NCI-H2029 (cell line): ENCODE results near the gene FAM222A.

Source experiments
- DNase-seq: peaks from one replicate; lab custom pipeline; 2025; lab: John Stamatoyannopoulos, UW

The FAM222A gene

DNA sequence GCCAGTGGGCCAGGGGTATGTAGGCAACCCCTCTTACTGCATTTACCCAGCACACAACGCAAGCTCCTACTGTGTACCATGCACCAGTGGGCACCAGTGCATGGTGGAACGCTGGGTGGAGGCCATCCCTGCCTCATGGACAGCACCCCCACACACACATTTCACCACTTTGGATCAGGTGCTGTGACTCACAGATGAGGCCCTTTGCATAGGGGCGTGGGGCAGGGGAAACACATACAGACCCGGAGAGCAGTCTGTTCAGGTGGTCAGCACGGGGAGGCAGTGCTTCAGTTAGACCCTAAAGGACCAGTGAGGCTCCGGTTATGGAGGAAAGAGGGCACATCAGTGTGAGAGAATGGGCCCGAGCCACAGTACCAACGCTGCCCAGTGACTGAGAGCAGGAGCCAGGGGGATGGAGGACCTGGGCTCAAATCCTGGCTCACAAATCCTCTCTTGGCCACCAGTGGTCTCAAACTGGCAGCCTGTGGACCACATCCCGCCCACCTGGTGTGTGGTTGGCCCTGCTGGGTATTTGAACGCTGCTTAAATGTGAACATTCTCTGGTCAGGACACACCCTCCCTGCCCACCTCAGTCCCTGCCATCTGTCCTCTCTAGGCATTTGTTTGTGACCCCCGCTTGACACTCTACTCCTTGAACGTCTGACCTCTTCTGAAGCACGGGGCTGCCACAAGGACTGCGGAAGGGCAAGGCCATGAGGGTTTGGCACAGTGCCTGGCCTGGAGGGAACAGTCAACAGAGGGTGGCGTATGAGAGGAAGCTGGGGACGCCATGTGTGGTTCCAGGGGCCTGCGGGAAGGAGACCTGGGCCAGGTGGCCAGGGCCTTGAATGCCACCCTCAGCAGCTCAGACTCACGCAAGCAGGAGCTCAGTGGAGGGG is 46.7 kb downstream of the FAM222A start:
- DNase-seq: peak; percentile 94

DNA sequence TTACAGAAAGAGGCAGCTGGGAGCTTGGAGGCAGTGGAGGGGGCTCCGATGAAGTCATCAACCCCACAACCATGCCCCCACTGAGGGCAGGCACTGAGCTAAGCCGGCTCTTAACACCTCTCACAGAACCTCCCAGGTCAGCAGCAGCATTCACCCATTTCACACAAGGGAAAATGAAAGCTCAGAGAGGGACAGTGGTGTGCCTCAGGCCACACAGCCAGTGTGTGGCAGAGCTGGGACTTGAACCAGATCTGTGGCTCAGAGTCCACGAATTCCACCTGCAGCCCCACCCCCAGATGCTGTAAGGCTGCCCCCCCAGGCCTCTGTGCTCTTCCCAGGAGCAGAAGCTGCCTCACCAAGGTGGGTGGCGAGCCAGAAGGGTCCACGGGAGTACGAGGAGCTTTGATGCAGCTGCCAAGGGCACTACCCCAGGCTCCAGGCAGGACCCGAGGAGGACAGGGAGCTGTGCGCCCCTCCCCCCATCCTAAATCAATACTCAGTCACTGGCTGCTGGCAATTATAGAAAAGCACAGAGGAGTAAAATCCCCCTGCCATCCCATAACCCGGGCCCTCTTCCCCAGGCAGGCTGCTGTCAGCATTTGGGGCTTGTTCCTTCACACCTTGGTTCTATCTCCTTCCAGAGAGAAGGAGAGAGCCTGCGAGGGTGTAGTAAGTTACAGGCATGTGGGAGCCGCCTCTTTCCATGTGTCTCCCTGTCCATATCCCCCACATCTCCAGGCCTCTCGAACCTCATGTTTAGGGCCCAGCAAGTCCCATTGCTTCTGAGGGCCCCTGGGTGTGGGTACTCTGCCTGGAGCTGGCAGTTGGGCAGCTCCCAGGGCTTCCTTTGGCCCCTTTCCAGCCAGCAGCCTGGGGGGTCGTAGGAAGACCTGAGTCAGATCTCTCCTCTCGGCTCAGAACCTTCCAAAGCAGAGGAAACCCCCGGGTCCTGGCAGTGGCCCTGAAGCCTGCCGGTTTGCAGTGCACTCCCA is 47.6 kb downstream of the FAM222A start:
- DNase-seq: no peak

DNA sequence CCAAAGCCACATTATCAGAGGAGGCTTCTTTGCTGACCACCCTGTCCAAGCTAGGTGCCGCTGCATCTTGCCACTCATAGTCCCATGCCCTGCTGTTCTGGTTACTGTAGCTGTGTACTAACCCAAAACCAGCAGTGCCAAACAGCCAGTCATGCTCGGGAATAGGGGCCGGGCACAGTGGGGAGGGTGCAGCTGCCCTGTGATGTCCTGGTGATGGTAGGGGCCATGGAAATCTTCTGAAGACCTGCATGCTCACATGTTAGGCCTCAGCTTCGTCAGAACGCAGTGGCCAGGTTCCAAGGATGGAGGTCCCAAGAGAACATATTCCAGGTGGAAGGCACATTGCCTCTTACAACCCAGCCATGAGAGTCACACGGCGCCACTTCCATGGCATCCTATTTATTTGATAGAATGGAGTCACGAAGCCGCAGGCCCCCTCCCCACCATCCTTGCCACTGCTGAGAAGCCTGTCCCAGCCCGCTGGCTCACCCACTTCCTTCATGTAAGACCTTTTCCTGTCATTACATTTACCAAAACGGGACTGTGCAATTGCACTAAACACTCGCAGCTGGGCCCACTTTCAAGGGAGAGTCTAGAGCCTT is 48.5 kb downstream of the FAM222A start:
- no peak for DNase-seq

DNA sequence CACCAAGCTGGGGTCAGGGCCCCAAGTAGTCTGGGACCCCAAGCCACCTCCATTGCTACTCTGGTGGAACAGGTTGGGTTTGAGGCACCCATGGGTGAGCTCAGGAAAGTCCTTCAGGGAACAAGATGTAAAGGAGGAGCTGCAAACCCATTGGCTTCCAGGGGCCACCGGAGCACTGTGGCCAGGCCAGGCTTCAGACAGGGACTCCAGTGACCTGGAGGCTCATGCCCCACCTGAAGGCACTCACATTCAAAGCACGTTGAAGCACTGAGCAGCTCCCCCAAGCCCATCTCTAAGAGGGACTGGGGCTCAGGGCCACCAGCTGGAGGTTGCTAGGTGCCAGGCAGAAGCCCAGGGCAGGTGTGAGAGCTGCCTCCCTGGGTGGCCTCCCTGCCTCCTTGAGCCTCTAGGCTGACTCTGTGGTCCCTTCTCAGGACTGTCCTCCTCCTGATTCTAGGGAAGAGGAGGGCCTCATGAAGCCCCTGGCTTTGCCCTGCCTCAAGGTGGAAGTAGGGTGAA is 49.1 kb downstream of the FAM222A start:
- DNase-seq: no peak

DNA sequence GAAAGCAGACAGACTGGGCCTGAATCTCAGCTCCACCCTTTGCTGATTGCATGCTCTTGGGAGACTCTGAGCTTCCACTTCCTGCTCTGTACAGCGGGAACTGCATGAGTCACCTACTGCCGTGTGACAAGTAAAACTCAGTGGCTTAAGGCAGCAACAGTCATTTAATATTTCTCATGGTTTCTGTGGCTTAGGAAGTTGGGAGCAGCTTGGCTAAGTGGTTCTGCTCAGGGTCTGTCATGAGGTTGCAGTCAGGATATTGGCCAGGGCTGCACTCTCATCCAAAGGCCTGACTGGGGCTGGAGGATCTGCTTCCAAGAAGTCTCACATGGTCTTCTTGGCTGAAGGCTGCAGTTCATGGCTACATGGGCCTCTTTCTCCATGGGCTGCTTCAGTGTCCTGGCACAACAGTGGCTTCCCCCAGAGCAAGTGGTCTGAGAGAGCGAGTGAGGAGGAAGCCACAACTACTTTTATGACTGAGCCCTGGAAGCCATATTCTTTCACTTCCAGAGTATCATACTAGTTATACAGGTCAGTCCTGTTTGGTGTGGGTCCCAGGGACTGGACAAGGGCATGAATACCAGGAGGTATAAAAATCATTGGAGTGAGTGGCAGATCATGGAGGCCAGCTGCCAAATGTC is 49.7 kb downstream of the FAM222A start:
- DNase-seq: no peak

DNA sequence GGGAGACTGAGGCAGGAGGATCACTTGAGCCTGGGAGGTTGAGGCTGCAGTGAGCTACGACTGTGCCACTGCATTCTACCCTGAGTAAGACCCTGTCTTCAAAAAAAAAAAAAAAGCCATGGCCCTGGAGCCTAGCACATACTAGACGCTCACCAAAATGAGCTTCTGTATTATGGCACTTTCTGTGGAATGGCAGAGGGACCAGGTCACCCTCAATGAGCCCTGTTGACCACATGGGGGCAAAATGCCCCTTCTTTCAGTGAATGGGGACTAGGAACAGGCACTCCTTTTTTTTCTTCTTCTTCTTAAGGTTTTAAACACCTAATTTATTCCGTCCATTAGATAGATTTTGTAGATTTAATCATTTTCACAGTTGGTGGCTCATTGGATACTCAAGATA is 50.5 kb downstream of the FAM222A start:
- DNase-seq: no peak

DNA sequence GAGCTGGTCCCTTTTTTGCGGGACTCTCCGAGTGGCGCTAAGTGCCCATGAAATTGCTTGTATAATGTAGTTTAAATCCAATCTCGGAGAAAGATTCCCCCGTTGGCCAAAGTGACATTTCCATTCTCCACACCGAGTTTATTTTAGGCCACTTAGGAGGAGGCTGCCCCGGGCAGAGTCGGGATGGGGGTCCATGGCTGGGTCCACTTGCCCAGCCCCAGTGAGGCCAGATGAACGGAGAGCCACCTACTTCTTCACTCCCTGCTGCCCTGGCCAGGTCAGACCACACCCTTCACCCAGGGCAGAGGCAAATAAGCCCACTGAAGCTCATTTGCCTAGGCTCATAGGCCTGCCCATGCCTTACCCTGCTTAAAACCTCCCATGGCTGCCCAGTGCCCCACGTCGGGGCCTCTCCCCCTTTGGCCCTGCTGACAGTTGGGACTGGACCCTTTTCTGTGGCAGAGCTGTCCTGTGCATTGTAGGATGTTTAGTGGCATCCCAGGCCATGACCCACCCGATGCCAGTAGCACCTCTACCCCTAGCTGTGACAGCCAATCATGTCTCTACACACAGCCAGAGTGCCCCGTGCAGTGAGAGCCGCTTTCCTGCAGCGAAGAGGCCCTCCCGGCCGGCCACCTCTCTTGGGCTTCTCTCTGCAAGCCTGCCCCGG is 51.3 kb downstream of the FAM222A start:
- no peak for DNase-seq

DNA sequence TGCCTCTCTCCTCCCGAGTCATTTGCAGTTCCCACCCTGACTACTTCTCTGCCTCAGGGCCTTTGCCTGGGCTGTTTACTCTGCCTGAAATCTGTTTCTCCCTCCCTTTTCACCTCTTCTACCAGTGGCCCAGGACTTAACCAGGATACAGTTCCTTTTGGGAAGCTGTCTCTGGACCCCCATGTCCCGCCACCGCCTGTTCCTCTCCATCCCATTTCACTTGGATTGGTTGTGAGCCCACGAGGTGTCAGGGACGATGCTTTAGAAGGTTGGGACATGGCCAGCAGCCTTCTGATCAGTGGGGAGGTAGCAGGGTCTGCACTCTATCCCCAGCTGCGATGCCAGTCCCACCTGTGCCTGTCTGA is 51.8 kb downstream of the FAM222A start:
- DNase-seq: no peak

DNA sequence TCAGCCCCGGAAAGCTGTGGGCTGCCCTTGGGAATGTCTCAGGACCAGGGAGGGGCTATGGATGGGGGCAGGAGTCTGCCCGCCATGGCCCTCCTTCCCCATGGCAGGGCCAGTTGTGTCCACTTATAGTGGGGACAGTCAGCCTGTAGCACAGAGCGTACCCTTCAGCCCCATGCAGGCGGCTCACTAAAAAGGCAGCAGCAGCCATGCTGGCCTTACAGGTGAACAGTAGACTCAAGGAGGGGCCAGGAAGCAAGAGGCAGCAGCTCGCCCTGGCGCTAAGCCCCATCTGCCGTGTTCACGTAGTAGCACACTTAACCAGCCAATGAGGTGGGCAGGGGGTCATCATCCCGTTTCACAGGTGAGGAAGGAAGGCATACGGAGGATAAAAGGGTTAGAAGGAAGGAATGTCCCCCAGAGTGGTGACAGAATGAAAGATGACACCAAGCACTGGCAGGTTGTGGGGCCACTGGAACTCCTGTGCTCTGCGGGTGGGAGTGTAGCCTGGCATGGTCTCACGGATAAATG is 52.7 kb downstream of the FAM222A start:
- DNase-seq: no peak

DNA sequence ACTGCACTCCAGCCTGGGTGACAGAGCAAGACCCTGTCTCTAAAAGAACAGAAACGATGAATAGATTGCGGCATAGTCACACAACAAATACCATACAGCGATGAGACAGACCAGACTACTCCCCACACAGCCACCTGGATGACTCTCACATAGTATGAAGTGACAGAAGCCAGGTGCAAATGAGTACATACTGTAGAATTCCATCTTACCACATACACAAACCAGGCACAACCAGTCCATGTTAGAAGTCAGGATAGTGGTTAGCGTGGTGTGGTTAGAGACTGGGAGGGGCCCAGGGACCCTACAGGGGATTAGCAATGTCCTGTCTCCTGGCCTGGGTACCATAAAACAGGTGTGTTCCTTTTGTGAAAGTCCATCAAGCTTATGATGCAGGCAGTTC is 53.8 kb downstream of the FAM222A start:
- DNase-seq: no peak

DNA sequence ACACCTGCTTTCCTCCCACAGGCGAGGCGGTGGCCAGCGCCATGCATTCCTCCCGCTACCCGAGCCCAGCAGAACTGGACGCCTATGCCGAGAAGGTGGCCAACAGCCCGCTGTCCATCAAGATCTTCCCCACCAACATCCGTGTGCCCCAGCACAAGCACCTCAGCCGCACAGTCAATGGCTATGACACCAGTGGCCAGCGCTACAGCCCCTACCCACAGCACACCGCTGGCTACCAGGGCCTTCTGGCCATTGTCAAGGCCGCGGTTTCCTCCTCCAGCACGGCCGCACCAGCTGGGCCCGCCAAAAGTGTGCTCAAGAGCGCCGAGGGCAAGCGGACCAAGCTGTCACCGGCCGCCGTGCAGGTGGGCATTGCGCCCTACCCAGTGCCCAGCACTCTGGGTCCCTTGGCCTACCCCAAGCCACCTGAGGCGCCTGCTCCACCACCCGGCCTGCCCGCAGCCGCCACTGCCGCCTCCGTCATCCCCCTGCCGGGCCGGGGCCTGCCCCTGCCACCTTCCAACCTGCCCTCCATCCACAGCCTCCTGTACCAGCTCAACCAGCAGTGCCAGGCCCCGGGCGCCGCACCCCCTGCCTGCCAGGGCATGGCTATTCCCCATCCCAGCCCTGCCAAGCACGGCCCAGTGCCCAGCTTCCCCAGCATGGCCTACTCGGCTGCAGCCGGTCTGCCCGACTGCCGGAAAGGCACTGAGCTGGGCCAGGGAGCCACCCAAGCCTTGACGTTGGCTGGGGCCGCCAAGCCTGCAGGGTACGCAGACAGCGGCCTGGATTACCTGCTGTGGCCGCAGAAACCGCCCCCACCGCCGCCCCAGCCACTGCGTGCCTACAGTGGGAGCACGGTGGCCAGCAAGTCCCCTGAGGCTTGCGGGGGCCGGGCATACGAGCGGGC is 54.6 kb downstream of the FAM222A start:
- no peak for DNase-seq

DNA sequence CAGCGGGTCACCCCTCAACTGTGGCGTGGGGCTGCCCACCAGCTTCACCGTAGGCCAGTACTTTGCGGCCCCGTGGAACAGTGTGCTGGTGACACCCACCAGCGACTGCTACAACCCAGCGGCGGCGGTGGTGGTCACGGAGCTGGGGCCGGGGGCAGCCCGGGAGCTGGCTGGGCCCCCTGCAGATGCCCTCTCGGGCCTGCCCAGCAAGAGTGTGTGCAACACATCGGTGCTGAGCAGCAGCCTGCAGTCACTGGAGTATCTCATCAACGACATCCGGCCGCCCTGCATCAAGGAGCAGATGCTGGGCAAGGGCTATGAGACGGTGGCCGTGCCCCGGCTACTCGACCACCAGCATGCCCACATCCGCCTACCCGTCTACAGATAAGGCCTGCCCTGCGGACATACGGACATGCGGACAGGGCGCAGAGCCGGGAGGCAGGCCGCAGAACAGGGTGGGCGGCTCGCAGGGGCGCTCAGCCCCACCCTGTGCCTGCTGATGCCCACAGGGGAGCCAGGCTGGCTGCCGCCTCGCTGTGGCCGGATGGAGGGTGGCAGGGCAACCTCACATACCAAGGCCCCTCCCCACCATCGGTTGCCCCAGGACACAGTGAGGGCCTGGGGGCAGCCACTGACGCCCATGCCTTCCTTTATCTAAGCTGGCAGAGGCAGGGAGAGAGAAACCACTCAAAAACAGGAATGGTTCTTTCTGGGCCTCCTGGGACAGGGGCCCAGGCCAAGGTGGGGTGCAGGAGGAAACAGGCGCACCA is 55.5 kb downstream of the FAM222A start:
- DNase-seq: no peak

DNA sequence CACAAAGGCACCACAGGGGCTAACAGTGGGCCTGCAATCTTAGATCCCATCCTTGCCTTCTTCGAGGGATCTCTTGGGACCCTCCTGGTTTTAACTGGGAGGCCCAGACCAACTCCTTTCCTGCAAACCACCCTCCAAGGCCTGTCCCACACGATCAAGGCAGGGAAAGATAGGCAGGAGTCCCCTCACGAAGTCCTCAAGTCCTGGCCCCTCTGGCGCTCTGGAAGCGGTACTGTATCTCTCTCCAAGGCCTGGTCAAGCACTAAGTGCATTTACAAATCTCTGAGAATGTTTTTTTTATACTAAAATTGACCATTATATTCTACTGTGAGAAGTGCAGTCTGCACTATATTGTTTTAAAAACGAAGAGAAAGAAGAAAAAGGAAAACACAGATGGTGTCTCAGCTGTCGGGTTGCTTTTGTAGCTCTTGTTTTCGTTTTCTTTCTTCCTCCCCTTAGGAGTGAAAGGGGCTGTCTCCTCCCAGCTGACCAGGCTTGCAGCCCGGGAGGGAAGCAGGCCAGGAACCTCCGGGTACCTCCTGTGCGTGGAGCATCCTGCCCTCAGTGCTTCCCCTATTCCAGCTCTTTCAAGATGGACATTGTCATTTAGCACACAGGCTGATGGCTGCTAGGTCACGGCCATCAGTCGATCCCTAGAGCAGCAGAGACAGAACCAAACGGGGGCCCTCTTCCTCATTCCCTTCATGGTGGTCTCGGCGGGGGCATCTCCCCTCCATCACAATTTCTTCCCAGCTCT is 56.7 kb downstream of the FAM222A start:
- DNase-seq: no peak

DNA sequence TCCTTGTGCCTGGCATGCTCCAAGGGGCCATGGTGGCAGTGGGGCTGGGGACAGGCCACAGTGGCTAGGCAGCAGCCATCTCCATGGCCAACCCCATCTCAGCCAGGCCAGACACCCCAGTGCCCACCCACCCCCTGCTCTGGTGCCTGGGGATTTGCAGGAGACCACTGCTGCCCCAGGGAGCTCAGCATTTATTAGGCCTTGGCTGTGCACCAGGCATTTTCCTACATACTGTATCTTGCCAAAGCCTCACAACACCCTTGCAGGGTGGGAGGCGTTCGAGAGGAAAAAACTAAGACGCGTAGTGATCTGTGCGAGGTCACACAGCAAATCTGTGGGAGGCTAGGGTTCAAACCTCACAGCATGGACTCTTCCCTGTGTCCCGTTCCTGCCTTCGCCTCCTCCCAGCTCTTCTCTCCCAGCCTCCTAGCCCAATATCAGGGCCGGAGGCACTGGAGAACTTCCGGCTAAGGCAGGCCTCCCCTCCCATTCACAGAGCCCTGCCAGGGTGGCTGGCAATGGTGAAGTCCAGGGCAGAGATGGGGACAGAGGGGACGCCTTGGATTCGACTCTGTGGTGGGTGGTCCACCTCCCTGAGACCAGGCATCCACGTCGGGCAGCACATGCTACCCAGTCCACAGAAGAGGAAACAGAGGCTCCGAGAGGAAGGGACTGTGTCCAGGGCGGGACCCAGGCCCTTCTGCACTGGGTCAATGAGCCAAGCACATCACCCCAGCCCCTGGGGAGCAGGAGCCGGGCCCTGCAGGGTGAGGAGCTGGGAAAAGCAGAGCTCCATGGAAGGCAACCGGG is 57.4 kb downstream of the FAM222A start:
- no peak for DNase-seq

DNA sequence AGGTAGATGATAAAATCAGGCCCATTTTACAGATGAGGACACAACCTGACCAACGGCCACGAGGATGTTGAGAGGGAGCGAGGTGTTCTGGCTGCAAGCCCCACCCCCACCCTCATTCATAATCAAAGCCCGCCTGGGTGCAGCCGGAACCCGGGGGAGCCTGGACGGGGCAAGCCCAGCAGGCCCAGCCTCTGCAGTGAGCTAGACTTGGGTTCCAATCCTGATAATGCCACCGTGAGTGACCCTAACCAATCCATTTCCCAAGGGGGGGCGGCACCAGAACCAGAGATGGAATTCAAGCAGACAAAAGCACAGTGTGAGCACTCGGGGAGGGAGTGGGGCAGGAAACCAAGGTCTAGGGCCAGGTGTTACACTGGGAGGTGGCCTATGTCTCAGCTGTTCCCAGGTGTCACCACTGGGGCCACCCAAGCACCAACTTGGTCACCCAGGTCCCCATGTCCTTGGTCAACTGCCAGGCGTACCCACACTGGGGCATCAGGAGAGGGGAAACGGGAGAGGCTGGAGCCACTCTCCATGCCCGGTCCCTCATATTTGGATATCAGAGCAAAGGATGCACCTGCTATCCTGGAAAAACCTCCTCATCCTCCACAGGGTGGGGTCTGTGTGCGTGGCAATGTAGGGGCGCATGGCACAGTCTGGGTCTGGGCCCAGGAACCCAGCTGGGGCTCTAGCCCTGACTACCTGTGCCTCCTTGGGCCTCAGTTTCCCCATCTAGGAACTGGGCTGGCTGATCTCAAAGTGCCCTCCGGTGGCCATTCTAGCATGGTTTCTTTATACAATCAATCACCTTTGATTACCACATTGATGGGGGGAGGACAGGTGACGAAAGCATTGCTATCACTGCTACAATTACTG is 58.4 kb downstream of the FAM222A start:
- no peak for DNase-seq

DNA sequence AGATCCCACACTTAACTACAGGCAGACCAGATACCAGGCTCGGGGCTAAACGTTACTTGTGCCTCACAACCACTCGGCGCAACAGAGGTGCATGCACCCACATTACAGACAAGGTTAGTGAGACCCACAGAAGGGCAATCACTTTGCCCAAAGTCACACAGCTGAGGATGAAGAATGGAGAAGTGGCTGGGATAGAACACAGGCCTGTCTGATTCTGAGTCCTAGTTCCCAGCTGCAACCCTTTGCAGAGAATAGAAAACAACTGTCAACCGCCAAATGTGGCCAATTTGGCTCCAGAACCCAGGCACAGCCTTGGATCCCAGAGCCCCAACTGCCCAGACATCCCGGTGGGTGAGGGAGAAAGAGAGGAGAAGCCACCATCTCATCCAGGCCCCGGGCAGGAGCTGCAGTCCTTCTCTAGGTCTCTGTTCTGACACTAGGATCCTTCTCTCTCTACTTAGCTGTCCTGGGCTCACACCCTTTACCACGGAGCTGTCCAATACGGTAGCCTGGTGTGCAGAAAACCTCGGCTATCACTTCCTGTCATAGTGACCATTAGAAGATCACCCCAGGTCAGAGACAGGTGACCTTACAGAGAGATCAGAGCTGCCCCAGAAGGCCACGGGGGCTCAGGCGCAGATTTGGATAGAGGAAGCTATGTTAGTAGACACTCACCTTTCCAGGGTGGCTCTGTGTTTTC is 59.1 kb downstream of the FAM222A start:
- DNase-seq: no peak
